ENCODE data around the gene TOMM40.

DNA sequence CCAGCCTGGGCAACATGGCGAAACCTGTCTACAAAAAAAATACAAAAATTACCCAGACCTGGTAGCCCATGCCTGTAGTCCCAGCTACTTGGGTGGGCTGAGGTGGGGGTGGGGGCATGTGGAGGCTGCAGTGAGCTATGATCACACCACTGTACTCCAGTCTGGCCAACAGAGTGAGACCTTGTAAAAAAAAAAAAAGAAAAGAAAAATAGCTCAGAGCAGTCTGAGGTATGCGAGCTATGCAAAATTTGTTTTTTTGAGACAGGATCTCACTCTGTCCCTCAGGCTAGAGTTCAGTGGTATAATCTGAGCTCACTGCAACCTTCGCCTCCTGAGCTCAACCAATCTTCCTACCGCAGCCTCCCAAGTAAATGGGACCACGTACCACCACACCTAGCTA lies 7.1 kb upstream of the TOMM40 start:
- TF ChIP-seq SP1 (IDR thresholded peaks at IDR 0.05), result no peak
- no peak for TF ChIP-seq ELF4 (IDR thresholded peaks at IDR 0.05)
- TF ChIP-seq FOXM1 (IDR thresholded peaks at IDR 0.05; ENCODE audit: borderline replicate concordance), result no peak
- TF ChIP-seq ARNT (IDR thresholded peaks at IDR 0.05), result no peak
- TF ChIP-seq BHLHE40 (IDR thresholded peaks at IDR 0.05; ENCODE audit: borderline replicate concordance), result no peak
- TF ChIP-seq, protein P1, sequence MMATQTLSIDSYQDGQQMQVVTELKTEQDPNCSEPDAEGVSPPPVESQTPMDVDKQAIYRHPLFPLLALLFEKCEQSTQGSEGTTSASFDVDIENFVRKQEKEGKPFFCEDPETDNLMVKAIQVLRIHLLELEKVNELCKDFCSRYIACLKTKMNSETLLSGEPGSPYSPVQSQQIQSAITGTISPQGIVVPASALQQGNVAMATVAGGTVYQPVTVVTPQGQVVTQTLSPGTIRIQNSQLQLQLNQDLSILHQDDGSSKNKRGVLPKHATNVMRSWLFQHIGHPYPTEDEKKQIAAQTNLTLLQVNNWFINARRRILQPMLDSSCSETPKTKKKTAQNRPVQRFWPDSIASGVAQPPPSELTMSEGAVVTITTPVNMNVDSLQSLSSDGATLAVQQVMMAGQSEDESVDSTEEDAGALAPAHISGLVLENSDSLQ (IDR thresholded peaks at IDR 0.05), result no peak
- no peak for TF ChIP-seq ZNF384 (IDR thresholded peaks at IDR 0.05)
- TF ChIP-seq FOXA1 (IDR thresholded peaks at IDR 0.05), result no peak
- no peak for TF ChIP-seq SUZ12 (IDR thresholded peaks at IDR 0.05)
- no peak for TF ChIP-seq FOXK2 (IDR thresholded peaks at IDR 0.05)
- TF ChIP-seq TARDBP (IDR thresholded peaks at IDR 0.05), result no peak
- TF ChIP-seq L3MBTL2 (conservative IDR thresholded peaks at IDR 0.05), result no peak
- no peak for TF ChIP-seq NFRKB (IDR thresholded peaks at IDR 0.05)
